ENCODE results near the gene BCORL1. TPM values are rescaled to one million over a fixed set of nuclear protein-coding genes. Genes with fewer than 3 reads are reported as not detected.

The BCORL1 gene
- total RNA-seq, 3 donors from 2014 or later (not counting 1 experiment from before 2014, with no cell fraction given), result 6.5 to 10.5 (median 9.9) TPM

DNA sequence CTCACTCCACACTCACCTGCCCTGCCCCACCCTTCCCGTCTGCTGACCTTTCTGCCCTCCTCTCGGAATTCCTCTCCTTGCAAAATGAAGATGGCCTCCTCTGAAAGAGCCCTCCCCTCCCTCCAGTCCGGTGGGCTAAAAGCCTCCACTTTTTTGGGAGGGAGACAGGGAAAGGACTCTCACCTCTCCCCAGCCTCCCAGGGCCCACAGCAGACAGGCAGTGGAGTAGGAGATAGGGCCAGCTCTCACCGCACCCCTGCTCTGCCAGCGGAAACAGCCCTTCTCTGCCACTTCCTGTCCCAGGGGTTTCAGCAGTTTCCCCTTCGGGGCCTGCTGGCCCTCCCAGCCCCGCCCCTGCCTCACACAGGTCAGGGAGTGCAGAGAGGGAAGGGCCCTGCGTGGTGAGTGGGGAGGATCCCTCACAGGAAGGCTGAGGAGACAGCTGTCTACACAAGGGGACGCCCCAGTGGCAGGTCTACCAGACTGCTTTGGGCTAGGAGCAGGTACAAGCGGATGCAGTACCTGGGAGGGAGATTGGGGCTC lies 109.6 kb downstream of the BCORL1 start:
- 0% methylated on average over 4 of the region's 10 CpGs for WGBS (ENCODE audit: insufficient coverage)
- H3K4me1 ChIP-seq (ENCODE audit: control insufficient read depth, insufficient read depth, low read length), result peaks cover 94% of the 10 kb centered on the region
- DNase-seq (peak; percentile 59 to 93), ATAC-seq (peak; percentile 83 to 96 (median 91))
- H3K27ac ChIP-seq (ENCODE audit: low read length), result peak overlapping the region; percentile 73
- H3K4me3 ChIP-seq (ENCODE audit: low read length), result peak overlapping the region; percentile 38
- H3K9me3 ChIP-seq (ENCODE audit: control insufficient read depth, insufficient read depth, low read length), result no peaks in the 10 kb centered on the region
- TF ChIP-seq, protein P1, sequence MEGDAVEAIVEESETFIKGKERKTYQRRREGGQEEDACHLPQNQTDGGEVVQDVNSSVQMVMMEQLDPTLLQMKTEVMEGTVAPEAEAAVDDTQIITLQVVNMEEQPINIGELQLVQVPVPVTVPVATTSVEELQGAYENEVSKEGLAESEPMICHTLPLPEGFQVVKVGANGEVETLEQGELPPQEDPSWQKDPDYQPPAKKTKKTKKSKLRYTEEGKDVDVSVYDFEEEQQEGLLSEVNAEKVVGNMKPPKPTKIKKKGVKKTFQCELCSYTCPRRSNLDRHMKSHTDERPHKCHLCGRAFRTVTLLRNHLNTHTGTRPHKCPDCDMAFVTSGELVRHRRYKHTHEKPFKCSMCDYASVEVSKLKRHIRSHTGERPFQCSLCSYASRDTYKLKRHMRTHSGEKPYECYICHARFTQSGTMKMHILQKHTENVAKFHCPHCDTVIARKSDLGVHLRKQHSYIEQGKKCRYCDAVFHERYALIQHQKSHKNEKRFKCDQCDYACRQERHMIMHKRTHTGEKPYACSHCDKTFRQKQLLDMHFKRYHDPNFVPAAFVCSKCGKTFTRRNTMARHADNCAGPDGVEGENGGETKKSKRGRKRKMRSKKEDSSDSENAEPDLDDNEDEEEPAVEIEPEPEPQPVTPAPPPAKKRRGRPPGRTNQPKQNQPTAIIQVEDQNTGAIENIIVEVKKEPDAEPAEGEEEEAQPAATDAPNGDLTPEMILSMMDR (IDR thresholded peaks at IDR 0.05), result no peak
- Mint-ChIP-seq H3K9me3 (no peaks in the 10 kb centered on the region), H3K36me3 (no peaks in the 10 kb centered on the region), H3K27ac (peak overlapping the region; percentile 88 to 93), H3K4me1 (peaks cover 46 to 57% of the 10 kb centered on the region in 2 donors), H3K4me3 (peak overlapping the region; percentile 92), H3K27me3 (ENCODE audit: low read depth in 2 of 2) (no peaks in the 10 kb centered on the region)
- no peaks in the 10 kb centered on the region for H3K36me3 ChIP-seq (ENCODE audit: control insufficient read depth, insufficient read depth, low read length)
- intact Hi-C loops (cut with micrococcal nuclease), result no loop called here
- H3K27me3 ChIP-seq (ENCODE audit: control insufficient read depth, insufficient read depth, low read length), result no peaks in the 10 kb centered on the region

DNA sequence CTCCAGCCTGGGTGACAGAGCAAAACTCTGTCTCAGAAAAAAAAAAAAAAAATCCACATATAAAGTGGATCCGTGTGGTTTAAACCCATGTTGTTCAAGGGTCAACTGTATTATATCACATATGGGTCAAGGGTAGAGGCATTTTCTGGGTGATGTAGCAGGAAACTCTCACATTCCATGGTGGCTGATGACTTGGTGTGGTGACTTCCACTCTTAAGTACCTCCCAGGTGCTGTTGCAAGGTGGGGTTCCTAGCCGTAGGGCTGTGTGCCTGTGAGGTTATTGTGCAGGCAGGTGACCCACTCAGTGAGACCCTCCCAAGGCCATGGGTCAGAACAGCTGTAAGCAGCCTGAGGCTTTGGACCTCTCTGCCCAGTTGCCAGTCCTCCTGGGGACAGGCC lies 110.8 kb downstream of the BCORL1 start:
- H3K27ac Mint-ChIP-seq, result peak overlapping the region; percentile 88 to 93
- TF ChIP-seq, protein P1 (IDR thresholded peaks at IDR 0.05), result no peak
- H3K9me3 Mint-ChIP-seq, result no peaks in the 10 kb centered on the region
- no peaks in the 10 kb centered on the region for H3K36me3 Mint-ChIP-seq
- H3K4me1 Mint-ChIP-seq, result peaks cover 45 to 59% of the 10 kb centered on the region in 2 donors
- Histone ChIP-seq H3K27ac (ENCODE audit: low read length) (peak overlapping the region; percentile 45), H3K36me3 (ENCODE audit: control insufficient read depth, insufficient read depth, low read length) (no peaks in the 10 kb centered on the region), H3K4me1 (ENCODE audit: control insufficient read depth, insufficient read depth, low read length) (peaks cover 93% of the 10 kb centered on the region), H3K4me3 (ENCODE audit: low read length) (no peak overlapping the region), H3K27me3 (ENCODE audit: control insufficient read depth, insufficient read depth, low read length) (no peaks in the 10 kb centered on the region), H3K9me3 (ENCODE audit: control insufficient read depth, insufficient read depth, low read length) (no peaks in the 10 kb centered on the region)
- ATAC-seq, result no peak
- H3K4me3 Mint-ChIP-seq, result no peak overlapping the region
- DNase-seq, result no peak
- intact Hi-C loops (cut with micrococcal nuclease), result no loop called here
- no peaks in the 10 kb centered on the region for H3K27me3 Mint-ChIP-seq (ENCODE audit: low read depth in 2 of 2)
- WGBS (ENCODE audit: insufficient coverage), result no CpG with 5 or more reads among the region's 2 CpGs

DNA sequence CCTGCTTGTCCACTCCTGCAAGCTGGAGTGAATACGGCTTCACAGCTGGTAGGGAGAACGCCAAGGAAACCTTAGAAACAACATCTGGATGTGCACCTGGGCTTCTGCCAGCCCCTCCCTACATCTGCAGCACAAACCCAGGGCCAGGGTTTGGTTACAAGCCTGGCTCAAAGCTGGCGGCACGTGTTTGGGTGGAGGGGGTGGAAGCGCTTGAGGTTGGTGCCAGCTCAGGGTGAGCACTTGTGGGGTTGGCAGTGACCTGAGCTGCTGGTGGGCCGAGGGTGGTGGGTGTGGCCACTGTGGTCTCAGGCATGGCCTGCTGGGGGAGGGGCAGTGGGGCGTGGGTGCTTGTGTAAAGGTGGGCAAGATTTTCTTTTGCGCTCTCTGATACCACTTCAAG lies 112.3 kb downstream of the BCORL1 start:
- Histone ChIP-seq H3K36me3 (ENCODE audit: control insufficient read depth, insufficient read depth, low read length) (no peaks in the 10 kb centered on the region), H3K27me3 (ENCODE audit: control insufficient read depth, insufficient read depth, low read length) (no peaks in the 10 kb centered on the region), H3K27ac (ENCODE audit: low read length) (no peak overlapping the region), H3K4me3 (ENCODE audit: low read length) (no peak overlapping the region), H3K4me1 (ENCODE audit: control insufficient read depth, insufficient read depth, low read length) (peaks cover 93% of the 10 kb centered on the region), H3K9me3 (ENCODE audit: control insufficient read depth, insufficient read depth, low read length) (no peaks in the 10 kb centered on the region)
- Mint-ChIP-seq H3K4me3 (peak overlapping the region; percentile 45), H3K27me3 (ENCODE audit: low read depth in 2 of 2) (no peaks in the 10 kb centered on the region), H3K9me3 (no peaks in the 10 kb centered on the region), H3K4me1 (peaks cover 46 to 58% of the 10 kb centered on the region in 2 donors), H3K36me3 (no peaks in the 10 kb centered on the region), H3K27ac (peak overlapping the region; percentile 90 to 93)
- DNase-seq (no peak), ATAC-seq (no peak)
- intact Hi-C loops (cut with micrococcal nuclease), result no loop called here
- TF ChIP-seq, protein P1 (IDR thresholded peaks at IDR 0.05), result no peak
- 13% methylated on average over 6 of the region's 8 CpGs for WGBS (ENCODE audit: insufficient coverage)
